GM21825 (cell line): ENCODE data around the gene CAMSAP2.

Experiments used
- ATAC-seq: cut with Tn5 transposase; IDR thresholded peaks from one replicate; pipeline ENCODE4 v1.9.1; 2021; ENCODE audit warnings: mild to moderate bottlenecking, moderate library complexity; ENCODE audit not compliant: unreplicated experiment

CAMSAP2 gene, protein sequence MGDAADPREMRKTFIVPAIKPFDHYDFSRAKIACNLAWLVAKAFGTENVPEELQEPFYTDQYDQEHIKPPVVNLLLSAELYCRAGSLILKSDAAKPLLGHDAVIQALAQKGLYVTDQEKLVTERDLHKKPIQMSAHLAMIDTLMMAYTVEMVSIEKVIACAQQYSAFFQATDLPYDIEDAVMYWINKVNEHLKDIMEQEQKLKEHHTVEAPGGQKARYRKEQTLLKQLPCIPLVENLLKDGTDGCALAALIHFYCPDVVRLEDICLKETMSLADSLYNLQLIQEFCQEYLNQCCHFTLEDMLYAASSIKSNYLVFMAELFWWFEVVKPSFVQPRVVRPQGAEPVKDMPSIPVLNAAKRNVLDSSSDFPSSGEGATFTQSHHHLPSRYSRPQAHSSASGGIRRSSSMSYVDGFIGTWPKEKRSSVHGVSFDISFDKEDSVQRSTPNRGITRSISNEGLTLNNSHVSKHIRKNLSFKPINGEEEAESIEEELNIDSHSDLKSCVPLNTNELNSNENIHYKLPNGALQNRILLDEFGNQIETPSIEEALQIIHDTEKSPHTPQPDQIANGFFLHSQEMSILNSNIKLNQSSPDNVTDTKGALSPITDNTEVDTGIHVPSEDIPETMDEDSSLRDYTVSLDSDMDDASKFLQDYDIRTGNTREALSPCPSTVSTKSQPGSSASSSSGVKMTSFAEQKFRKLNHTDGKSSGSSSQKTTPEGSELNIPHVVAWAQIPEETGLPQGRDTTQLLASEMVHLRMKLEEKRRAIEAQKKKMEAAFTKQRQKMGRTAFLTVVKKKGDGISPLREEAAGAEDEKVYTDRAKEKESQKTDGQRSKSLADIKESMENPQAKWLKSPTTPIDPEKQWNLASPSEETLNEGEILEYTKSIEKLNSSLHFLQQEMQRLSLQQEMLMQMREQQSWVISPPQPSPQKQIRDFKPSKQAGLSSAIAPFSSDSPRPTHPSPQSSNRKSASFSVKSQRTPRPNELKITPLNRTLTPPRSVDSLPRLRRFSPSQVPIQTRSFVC (N-terminal part only)

DNA sequence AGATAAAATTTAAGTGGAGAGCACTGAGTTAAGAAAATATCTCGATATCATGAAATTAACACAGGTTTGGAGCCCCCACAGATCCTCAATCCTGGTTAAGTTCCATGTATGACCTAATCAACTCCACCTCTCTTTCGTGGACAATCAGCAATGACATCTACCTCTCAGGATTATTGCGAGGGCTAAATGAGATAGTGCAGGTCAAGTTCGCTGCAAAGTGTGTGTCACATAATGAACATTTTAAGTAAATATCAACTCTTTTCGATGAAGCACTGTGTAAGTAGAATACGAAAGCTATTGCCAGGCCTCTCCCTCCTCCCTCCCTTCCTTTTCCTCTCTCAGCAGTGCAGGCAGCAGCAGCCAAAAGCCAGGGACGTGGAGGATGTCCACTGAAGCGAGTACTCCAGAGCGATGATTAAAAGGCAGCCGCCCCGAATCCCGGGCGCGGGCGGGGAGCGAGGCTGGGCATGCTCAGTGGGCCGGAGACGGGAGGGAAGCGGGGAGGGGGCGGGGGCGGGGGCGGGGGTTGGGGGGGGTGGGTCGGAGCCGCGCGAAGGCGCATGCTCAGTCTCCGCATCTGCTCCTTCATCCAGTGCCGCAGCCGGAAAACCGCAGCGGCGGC lies at the start of gene CAMSAP2:
Gene CAMSAP2 (plus strand): TSS at position 567 of the 622 bp plus-strand sequence. CDS start 935 bp downstream, outside the sequence.
- peak; percentile 50 for ATAC-seq

DNA sequence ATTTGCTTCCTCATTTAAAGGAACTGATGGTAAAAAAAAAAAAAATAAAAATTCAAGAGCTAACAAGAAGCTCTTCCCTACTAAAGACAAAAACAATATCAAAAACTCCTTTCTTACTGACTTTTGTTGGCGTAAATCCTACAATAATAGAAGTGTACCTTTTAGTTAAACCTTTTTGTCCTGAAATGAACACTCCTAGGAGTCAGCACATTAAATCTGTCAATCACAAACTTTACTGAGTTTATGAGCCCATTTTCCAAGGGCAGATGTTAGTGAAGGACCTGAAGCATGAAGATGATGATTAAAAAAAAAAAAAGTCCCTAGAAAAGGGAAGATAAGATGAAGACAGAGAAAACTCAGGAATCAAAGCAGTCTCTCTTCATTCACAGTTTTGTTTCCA lies 46.4 kb upstream of the CAMSAP2 start:
- no peak for ATAC-seq

DNA sequence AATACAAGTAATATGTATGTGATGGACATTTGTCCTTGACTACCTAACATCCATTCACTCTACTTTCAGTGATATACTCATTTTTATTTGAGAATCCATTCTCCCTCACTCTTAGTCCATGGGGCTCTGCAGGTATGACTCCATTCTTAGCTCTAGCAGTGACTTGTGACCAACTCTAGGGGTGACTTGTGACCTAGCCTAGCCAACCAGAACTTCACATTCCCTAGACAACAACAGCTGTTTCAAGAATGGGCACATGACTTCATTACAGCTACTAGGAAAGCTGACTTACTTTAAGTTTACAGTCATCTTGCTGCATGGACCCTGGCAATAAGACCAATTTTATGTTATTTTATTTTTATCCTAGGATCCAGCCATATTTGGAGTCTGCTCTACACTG lies 45.4 kb upstream of the CAMSAP2 start:
- ATAC-seq, result no peak

DNA sequence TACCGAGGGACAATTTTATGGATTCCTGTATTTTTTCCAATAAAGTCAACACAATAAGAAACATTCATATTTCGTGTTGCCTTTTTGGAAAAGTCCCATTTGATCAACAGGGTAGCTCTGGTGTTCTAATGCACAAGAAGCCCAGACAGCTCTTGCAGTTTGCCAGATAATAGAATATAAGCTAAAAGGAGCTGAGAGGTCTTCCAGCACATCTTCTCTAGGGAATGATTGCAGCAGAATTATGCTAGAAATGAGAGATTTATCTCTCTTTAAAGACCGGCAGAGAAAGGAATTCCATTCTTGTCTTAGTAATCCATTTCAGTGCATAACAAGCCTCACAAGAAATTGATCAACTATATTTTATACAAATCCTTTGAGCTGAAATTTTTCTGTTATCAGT lies 44.0 kb upstream of the CAMSAP2 start:
- no peak for ATAC-seq

DNA sequence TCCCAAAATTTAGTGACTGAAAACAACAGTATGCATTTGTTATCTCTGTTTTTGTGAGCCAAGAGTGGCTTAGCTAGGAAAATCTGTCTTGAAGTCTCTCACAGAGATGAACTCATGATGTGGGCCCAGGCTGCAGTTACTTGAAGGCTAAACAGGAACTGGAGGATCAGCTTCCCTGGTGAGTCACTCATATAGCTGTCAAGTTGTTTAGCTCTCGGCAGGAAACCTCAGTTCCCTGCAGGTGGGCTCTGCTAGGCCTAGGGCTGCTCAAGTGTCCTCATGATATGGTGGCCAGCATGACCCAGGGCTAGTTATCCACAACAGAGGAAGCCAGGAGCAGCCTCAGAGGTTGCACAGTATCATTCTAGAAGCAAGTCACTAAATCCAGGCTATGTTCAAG lies 38.8 kb upstream of the CAMSAP2 start:
- ATAC-seq, result no peak

DNA sequence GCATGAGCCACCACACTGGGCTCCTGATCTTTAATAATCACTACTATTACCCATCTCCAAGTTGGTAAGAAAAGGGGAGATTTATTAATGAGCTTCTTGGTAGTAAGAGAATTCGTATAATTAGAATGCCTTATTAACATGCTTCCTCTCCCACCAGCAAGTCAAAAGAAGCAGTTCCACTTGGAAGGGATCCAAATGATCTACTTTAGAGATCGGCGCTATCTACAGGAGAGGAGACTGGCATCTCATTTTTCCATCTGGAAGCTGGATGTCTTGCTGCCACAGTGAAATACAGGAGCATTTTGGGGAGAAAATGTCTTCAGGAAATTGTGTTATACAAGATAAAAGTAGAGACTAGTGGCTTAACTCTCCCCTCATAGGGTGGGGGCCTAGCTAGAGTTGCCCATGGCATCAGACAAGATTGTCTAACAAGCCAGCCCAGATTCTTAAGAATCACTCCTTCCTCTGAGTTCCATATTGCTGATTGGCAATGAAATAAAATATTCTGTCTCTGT lies 33.6 kb upstream of the CAMSAP2 start:
- ATAC-seq, result no peak

DNA sequence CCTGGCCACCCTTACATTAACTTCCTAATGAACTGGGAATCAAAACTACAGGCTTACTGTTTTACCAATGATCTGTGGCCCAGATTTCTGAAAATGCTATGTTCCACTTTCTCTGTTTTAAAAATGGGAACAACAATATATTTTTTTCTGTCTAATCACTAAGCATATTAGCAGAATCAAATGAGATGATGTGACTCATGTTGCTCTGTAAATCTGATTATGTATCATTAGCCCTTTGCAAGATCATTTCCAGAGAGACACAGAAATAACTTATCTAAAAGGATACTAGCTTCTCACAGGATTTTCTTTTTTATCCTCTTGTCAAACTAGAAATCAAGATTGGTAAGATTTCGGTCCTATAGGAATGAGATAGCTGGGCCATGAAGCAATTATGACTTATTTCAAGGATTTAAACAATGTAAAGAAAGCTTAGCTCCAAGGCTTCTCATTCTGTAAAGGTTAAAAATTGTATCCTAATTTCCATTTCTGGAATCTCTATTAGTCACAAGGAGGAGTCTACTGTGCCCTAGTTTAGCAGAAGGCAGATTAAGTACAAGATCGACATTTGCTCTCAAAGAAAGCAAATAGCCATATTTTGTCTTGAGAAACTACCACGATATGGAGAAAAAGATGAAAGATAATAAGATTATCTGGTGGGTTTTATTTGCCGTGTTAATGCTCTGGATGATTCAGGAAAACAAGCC lies 32.4 kb upstream of the CAMSAP2 start:
- ATAC-seq, result no peak

DNA sequence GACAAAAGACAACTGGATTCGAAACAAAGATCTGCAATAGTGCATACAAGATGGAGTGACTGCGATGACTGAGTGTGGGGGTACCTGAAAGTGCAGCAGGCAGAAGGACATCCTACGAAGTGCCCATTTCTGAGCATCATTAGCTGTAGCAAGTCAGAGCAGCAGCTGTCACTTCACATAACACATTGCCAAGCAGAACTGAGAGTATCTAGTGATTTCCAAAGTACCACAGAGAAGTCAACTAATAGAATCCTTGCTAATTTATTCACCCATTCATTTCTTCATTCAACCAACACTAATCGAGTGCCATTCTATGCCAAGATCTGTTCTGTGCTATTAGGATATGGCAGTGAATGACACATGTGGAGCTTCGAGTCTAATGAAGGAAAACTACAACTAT lies 31.6 kb upstream of the CAMSAP2 start:
- no peak for ATAC-seq

DNA sequence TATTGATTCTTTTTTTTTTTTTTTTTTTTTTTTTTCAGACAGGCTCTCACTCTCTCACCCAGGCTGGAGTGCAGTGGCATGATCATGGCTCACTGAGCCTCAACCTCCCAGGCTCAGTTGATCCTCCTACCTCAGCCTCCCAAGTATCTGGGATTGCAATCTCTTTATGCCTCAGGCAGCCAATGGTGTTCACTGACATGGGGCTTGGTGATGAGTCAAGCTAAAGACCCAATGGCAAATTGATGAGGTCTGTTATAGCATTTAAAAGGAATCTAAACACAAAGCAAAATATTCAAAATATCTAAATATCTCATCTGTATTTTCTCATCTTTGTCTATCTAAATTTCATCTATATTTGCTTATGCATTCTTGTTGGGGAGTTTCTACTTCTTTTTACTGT lies 30.5 kb upstream of the CAMSAP2 start:
- ATAC-seq, result no peak

DNA sequence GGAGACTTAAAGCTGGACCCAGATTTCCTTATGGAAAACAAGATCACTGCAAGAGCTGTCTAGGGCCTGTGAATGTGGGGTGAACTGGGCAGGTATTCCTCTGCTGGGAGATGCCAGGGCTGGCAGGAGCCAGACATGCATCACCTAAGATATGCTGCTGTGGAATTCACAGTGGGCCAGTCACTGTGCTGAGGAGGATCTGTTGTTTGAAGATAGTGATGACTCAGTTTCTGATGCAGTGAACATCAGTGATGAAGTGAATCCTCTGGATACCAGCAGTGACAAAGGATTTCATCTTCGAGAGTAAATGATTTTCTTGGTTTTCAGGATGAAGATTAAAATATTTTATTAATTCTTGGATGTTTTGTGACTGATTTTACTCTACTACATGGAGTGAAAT lies 29.9 kb upstream of the CAMSAP2 start:
- ATAC-seq, result no peak

DNA sequence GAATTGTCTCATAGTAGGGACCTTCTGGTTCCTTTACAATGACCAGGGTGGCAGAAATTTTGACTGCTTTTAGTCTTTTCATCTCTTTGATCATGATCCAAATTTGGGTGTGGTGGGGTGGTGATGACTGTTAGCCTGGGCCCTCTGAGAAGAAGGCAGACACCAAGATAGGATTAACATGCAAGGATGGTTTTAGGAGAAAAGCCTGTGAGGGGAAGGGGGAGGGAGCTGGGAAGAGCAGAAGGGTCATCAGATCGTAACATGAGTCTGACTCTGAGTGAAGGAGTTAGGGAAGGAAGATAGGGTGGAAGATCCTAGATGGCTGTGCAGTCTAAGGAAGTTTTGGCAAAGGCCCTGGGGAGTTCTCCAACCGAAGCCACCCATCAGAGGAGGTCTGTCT lies 28.5 kb upstream of the CAMSAP2 start:
- no peak for ATAC-seq

DNA sequence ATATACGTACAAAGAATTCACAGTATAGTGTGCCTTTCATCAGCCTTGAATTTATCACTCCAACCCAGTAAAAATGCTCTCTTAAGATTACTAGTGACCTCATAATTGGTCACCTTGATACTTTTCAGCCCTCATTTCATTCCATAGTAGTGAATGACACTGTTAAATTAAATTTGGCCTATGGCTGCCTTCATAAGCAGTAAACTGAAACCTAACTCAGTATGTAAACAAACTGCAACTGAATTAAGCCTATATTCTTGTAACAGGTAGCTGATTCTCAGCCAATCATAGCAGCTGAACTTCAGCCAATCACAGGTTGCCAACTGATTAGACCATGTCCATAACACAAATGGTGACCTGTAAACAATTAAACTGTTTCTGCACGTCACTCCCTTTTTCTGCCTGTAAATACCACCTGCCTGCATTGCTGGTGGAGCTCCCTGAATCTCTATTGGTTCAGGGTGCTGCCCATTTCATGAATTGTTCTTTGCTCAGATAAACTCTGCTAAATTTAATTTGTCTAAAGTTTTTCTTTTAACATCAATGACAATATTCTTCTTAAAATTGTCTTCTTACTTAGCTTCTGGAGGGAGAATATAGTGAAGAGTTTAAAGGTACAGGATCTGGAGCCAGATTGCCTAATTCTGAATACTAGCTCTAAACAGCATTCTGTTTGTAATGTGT lies 24.0 kb upstream of the CAMSAP2 start:
- no peak for ATAC-seq

DNA sequence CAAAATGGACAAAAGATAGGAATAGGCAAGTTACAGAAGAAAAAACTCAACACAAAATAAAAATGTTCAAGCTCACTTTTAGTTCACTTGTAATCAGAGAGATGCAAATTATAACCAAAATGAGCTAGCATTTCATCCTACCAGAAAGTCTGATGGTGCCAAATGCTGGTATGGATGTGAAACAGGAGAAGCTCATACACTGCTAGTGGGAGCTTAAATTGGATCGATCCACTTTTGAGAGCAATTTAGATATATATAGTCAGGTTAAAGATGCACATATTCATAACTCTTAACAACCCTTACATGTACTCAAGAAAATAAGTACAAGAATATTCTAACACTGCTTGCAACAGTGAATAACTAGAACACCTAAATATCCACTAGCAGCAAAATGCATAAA lies 18.5 kb upstream of the CAMSAP2 start:
- no peak for ATAC-seq

DNA sequence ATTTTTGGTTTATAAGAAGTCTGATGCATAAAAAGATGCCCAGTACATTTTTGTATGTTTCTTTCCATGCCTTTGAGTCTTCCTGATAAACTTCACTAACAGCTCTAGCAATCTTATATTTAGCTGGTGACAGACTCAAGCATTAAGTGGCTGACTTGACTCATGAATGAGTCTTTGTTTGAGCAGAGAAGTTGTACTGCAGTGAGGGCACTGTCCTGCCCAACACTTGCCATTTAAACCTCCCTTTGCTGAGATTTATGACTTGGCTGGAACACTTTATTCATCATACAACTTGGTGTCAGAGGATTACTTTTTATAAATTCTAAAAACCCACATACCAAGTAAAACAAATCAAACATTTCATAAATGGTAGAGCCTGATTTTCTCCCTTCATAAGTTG lies 14.6 kb upstream of the CAMSAP2 start:
- no peak for ATAC-seq

DNA sequence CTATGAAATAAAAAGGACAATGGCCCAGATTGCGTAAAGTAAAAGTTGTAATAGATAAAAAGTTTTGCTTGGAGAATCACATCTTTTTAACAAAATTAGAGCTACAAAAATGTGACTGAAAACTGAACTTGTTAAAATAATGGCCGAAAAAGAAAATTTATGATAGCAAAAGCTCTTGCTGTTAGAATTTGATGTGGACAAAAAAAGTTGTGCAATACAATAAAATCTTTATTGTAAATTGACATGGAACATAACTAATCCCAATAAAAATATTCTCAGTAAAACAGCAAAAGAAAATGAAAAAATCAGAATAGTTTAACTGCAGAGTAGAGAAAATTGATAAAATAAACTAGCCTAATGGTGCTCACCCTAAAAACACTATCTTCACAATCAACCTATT lies 11.4 kb upstream of the CAMSAP2 start:
- no peak for ATAC-seq

DNA sequence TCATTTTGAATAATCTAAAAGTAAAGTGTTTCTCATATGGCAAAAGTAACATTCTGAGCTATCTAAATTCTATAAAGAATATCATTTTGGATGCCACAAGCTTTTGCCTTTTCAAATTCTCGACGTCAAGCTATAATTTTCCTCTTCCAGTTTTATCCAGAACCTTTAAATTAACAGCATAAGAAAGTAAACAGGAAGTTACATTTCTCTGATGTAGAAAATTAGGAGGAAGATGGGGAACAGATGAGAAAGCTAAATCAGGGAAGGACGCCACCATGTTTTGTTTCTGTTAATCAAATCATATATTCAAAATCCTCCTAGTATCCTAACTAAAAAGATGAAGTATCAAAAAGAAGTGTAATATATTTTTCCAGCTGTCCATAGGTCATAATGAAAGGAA lies 8.8 kb upstream of the CAMSAP2 start:
- ATAC-seq, result no peak

DNA sequence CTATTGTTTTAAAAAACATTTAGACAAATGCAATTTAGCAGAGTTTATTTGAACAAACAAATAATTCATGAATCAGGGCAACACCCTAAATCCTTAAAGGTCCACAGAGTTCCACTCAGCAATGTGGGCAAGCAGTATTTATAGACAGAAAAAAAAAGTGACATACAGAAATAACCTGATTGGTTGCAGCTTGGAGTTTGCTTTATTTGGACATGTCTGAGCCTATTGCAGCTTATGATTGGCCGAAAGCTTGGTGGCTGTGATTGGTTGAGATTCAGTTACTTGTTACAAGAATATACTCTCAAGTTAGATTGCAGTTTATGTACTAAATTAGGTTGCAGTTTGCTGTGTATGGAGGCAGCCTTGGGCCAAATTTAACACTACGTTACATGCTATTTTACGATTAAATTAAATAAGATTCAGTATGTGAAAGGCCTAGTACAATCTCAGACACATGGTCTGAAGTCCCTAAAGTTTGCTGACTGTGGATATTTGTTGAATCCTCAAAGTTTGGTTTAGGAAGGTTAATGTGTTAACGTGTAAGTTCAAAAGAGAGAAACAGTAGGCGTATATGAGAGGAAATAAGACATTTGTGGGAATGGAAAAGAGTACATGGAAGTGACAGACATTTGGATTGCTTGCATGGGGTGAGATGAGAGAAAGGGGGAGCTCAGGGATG lies 6.9 kb upstream of the CAMSAP2 start:
- ATAC-seq, result no peak

DNA sequence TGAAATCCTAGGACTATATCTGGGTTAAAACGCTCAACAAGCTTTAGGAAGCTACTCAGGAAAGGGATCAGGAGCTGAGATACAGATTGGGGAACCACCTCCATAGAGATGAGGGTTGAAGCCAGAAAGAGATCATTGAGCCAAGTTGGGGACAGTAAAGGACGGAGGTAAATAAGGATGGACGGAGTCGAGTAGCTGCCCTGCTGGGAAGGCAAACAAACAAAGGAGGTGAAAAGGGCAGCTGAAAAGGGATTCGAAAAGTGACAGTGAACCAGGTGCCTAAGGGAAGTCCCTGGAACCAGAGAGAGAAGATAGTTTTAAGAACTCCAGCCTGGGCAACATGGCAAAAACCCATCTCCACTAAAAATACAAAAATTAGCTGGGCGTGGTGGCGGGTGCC lies 6.3 kb upstream of the CAMSAP2 start:
- no peak for ATAC-seq

DNA sequence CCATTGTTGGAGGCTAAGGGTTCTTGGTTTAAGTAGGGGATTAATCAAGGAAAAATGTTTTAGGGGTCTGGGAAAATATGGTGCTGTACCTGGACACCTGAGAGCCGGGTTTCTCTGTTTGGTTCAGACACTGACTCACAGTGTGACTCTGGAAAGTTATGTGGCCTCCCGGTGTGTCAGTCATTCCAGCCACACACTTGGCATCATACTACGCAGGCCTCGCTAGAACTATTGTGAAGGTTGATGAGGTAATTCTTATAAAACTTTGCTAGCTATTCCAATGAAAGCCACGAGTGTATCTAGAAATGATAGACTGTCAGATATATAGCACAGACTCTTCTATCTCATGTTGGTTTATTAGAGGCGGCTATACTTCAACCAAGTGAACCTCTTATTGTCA lies 4.8 kb upstream of the CAMSAP2 start:
- ATAC-seq, result no peak
